Measurements from ENCODE around the gene TRAK2. TPM values are rescaled to one million over a fixed set of nuclear protein-coding genes. Genes with fewer than 3 reads are reported as not detected.

TRAK2 gene
- polyA plus RNA-seq, 1 of the 3 experiments (the other 2 are of a cell fraction): 10.4 TPM

DNA sequence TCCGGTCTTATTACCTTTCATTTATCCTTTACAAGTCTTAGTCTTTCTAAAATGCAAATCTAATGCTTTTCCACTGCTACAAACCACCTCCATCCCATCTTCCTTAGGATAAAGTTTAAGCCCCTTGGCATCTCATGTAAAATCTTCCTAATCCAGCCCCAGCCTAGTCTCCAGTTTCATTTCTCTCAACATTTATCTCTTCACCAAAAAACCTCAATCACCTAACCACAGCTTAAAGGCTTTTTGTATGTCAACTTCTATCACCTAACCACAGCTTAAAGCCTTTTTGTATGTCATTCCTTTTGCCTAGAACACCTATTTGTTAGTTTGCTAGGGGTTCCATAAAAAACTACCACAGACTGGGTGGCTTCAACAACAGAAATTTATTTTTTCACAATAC lies 4.2 kb downstream of the TRAK2 start:
- Histone ChIP-seq H3K36me3 (replicated peaks in 1 of 2; ENCODE audit: control insufficient read depth in 1 of 2, insufficient read depth in 2 of 2, low read length in 1 of 2) (peaks cover 0 to 5% of the 10 kb centered on the region in 2 experiments), H3F3A (replicated peaks; ENCODE audit: insufficient read depth) (peaks cover 4% of the 10 kb centered on the region), H3K9me2 (no peaks in the 10 kb centered on the region), H3K9me3 (no peaks in the 10 kb centered on the region), H3K4me1 (ENCODE audit: control insufficient read depth in 1 of 2, insufficient read depth in 2 of 2, low read depth in 1 of 2, low read length in 1 of 2) (peaks cover 3 to 6% of the 10 kb centered on the region in 2 experiments; a peak in 3 of 4 replicates), H3K27me3 (ENCODE audit: insufficient read depth) (no peaks in the 10 kb centered on the region), H3K4me3 (ENCODE audit: low read depth in 2 of 2, low read length in 1 of 2) (no peak overlapping the region), H3K9ac (no peak overlapping the region), H3K79me2 (ENCODE audit: insufficient read depth) (peaks cover 78% of the 10 kb centered on the region), H3K4me2 (no peak overlapping the region), H2AFZ (ENCODE audit: low read depth) (no peak overlapping the region), H4K20me1 (ENCODE audit: insufficient read depth) (no peaks in the 10 kb centered on the region), H3K27ac (ENCODE audit: low read depth in 2 of 2, low read length in 1 of 2) (no peak overlapping the region)
- ChIA-PET POLR2A (interaction anchor here (0.6 kb wide), 1 partner anchor 19 kb away, joined by 3 read pairs; no protein-coding TSS in a partner anchor), CTCF (interaction anchor here (0.6 to 1.3 kb wide), 3 partner anchors 9 to 210 kb away, joined by 3 read pairs; no protein-coding TSS in a partner anchor)
- no peak for DNase-seq
- TF ChIP-seq JUND (IDR thresholded peaks at IDR 0.05) (no peak), POLR2AphosphoS5 (IDR thresholded peaks at IDR 0.05; ENCODE audit: low read depth, low read length) (no peak), GABPA (IDR thresholded peaks at IDR 0.05; ENCODE audit: low read depth) (no peak), YY1 (IDR thresholded peaks at IDR 0.05; ENCODE audit: low read depth) (no peak), RAD21 (IDR thresholded peaks at IDR 0.05; ENCODE audit: low read length) (no peak), NFIC (IDR thresholded peaks at IDR 0.05; ENCODE audit: borderline replicate concordance) (no peak), RXRA (IDR thresholded peaks at IDR 0.05; ENCODE audit: borderline replicate concordance, low read depth) (no peak), USF2 (IDR thresholded peaks at IDR 0.05; ENCODE audit: borderline replicate concordance, low read depth, low read length) (no peak), FOXJ3 (CRISPR knock-in tag; IDR thresholded peaks at IDR 0.05) (no peak), TCF12 (IDR thresholded peaks at IDR 0.05) (no peak), FOSL2 (IDR thresholded peaks at IDR 0.05; ENCODE audit: borderline replicate concordance, low read depth) (no peak)
- TF ChIP-seq, protein P1, sequence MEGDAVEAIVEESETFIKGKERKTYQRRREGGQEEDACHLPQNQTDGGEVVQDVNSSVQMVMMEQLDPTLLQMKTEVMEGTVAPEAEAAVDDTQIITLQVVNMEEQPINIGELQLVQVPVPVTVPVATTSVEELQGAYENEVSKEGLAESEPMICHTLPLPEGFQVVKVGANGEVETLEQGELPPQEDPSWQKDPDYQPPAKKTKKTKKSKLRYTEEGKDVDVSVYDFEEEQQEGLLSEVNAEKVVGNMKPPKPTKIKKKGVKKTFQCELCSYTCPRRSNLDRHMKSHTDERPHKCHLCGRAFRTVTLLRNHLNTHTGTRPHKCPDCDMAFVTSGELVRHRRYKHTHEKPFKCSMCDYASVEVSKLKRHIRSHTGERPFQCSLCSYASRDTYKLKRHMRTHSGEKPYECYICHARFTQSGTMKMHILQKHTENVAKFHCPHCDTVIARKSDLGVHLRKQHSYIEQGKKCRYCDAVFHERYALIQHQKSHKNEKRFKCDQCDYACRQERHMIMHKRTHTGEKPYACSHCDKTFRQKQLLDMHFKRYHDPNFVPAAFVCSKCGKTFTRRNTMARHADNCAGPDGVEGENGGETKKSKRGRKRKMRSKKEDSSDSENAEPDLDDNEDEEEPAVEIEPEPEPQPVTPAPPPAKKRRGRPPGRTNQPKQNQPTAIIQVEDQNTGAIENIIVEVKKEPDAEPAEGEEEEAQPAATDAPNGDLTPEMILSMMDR (IDR thresholded peaks at IDR 0.05): no peak
- 94% methylated on average over 1 of the region's 1 CpG for WGBS (ENCODE audit: low lambda C conversion rate)

- H2AFZ ChIP-seq (ENCODE audit: low read depth): no peak overlapping the region
- H3K27ac ChIP-seq (ENCODE audit: low read depth in 2 of 2, low read length in 1 of 2): no peak overlapping the region
- H3F3A ChIP-seq (replicated peaks; ENCODE audit: insufficient read depth): no peaks in the 10 kb centered on the region
- ChIA-PET POLR2A (interaction anchor here (1.0 kb wide), 1 partner anchor 11 kb away, joined by 3 read pairs; no protein-coding TSS in a partner anchor), CTCF (no interaction called here)
- no peak overlapping the region for H3K4me3 ChIP-seq (ENCODE audit: low read depth in 2 of 2, low read length in 1 of 2)
- H3K9me3 ChIP-seq: no peaks in the 10 kb centered on the region
- H3K4me1 ChIP-seq (ENCODE audit: control insufficient read depth in 1 of 2, insufficient read depth in 2 of 2, low read depth in 1 of 2, low read length in 1 of 2): peaks cover 6 to 8% of the 10 kb centered on the region in 2 experiments; a peak in 3 of 4 replicates
- DNase-seq: no peak
- peaks cover 80% of the 10 kb centered on the region for H3K79me2 ChIP-seq (ENCODE audit: insufficient read depth)
- no peaks in the 10 kb centered on the region for H4K20me1 ChIP-seq (ENCODE audit: insufficient read depth)
- 94% methylated on average over 3 of the region's 3 CpGs for WGBS (ENCODE audit: low lambda C conversion rate)
- H3K9me2 ChIP-seq: no peaks in the 10 kb centered on the region
- H3K9ac ChIP-seq: no peak overlapping the region
- H3K36me3 ChIP-seq (replicated peaks in 1 of 2; ENCODE audit: control insufficient read depth in 1 of 2, insufficient read depth in 2 of 2, low read length in 1 of 2): peaks cover 0 to 5% of the 10 kb centered on the region in 2 experiments
- H3K27me3 ChIP-seq (ENCODE audit: insufficient read depth): no peaks in the 10 kb centered on the region
- H3K4me2 ChIP-seq: no peak overlapping the region
- TF ChIP-seq GATA2 (CRISPR knock-in tag; IDR thresholded peaks at IDR 0.05) (no peak), RCOR1 (IDR thresholded peaks at IDR 0.05; ENCODE audit: low read length) (no peak), GABPA (IDR thresholded peaks at IDR 0.05; ENCODE audit: low read depth) (no peak), RXRA (IDR thresholded peaks at IDR 0.05; ENCODE audit: borderline replicate concordance, low read depth) (no peak), CHD2 (IDR thresholded peaks at IDR 0.05; ENCODE audit: low read length, partially characterized antibody) (no peak), NFIC (IDR thresholded peaks at IDR 0.05; ENCODE audit: borderline replicate concordance) (no peak), PBX3 (IDR thresholded peaks at IDR 0.05) (no peak), REST (IDR thresholded peaks at IDR 0.05; ENCODE audit: low read depth, low read length) (no peak), USF1 (IDR thresholded peaks at IDR 0.05; ENCODE audit: borderline replicate concordance, low read depth) (no peak), POLR2AphosphoS5 (IDR thresholded peaks at IDR 0.05; ENCODE audit: low read depth, low read length) (no peak), EZH2phosphoT487 (IDR thresholded peaks at IDR 0.05; ENCODE audit: borderline replicate concordance, low read depth) (no peak)
Measured at GRCh38 chr2:201444746-201445465, 6.4 kb downstream of the TRAK2 start.
